Renal cortical epithelial cell (primary cell): ENCODE data around the gene C20orf141. TPM values are rescaled to one million over a fixed set of nuclear protein-coding genes. Genes with fewer than 3 reads are reported as not detected.

Experiments
- DNase-seq: peaks from one replicate; pipeline ENCODE4 v3.0.0-alpha.2; 2011; ENCODE audit warnings: low read depth
- total RNA-seq: library from RNA; depleted of rRNA; stranded (reverse); fragments of >200 nt; gene quantifications from 2 replicates; pipeline ENCODE4 v1.2.3, GENCODE V29; 2014

C20orf141 gene
- total RNA-seq, 1 donor from 2014 or later: not detected

GRCh38 chr20:2846698-2847097 lies 31.9 kb downstream of the C20orf141 start:
- DNase-seq: no peak

GRCh38 chr20:2847802-2848201 lies 33.0 kb downstream of the C20orf141 start:
- DNase-seq: no peak

GRCh38 chr20:2849529-2849928 lies 34.7 kb downstream of the C20orf141 start:
- DNase-seq: no peak

- DNase-seq: no peak
These were observed 36.3 kb downstream of the C20orf141 start for GRCh38 chr20:2851086-2851485.

GRCh38 chr20:2858591-2858990 lies 43.8 kb downstream of the C20orf141 start:
- no peak for DNase-seq

GRCh38 chr20:2859330-2860121 lies 44.7 kb downstream of the C20orf141 start:
- DNase-seq: no peak

- no peak for DNase-seq
These were observed 49.8 kb downstream of the C20orf141 start for GRCh38 chr20:2864626-2865025.

GRCh38 chr20:2865101-2865500 lies 50.3 kb downstream of the C20orf141 start:
- no peak for DNase-seq

Other genes starting within 250 kb of the C20orf141 start
- gene NOP56, start 162.4 kb upstream of the C20orf141 start, total RNA-seq: 110 and 169 TPM in 2 replicates
- gene IDH3B, start 150.8 kb upstream of the C20orf141 start, total RNA-seq: 72.9 and 104 TPM in 2 replicates
- gene EBF4, start 122.2 kb upstream of the C20orf141 start, total RNA-seq: 2.6 and 5.1 TPM in 2 replicates
- gene CPXM1, start 14.4 kb upstream of the C20orf141 start, total RNA-seq: 0.17 and 0.20 TPM in 2 replicates
- gene TMEM239, start 1.4 kb downstream of the C20orf141 start, total RNA-seq: not detected in 2 replicates
- 19.4 and 33.5 TPM in 2 replicates for gene PCED1A, start 25.7 kb downstream of the C20orf141 start, total RNA-seq
- gene VPS16, start 25.8 kb downstream of the C20orf141 start, total RNA-seq: 43.8 and 46.0 TPM in 2 replicates
- 31.3 and 50.6 TPM in 2 replicates for gene PTPRA, start 58.5 kb downstream of the C20orf141 start, total RNA-seq
- not detected in 2 replicates for gene GNRH2, start 228.6 kb downstream of the C20orf141 start, total RNA-seq
- 31.2 and 36.6 TPM in 2 replicates for gene MRPS26, start 231.1 kb downstream of the C20orf141 start, total RNA-seq